ENCODE results near the gene EDAR.

EDAR gene

GRCh38 chr2:108911807-108912628, 77.0 kb downstream of the EDAR start:
- DNase-seq (ENCODE audit: extremely low read depth in 1 of 2, low read depth in 1 of 2), result no peak

GRCh38 chr2:108911401-108911800, 77.6 kb downstream of the EDAR start:
- no peak for DNase-seq (ENCODE audit: extremely low read depth in 1 of 2, low read depth in 1 of 2)

- DNase-seq (ENCODE audit: extremely low read depth in 1 of 2, low read depth in 1 of 2), result no peak
These were observed 78.3 kb downstream of the EDAR start for GRCh38 chr2:108910541-108911396.

GRCh38 chr2:108910011-108910431, 79.0 kb downstream of the EDAR start:
- no peak for DNase-seq (ENCODE audit: extremely low read depth in 1 of 2, low read depth in 1 of 2)

GRCh38 chr2:108909275-108909823, 79.7 kb downstream of the EDAR start:
- no peak for DNase-seq (ENCODE audit: extremely low read depth in 1 of 2, low read depth in 1 of 2)

GRCh38 chr2:108908713-108909070, 80.3 kb downstream of the EDAR start:
- no peak for DNase-seq (ENCODE audit: extremely low read depth in 1 of 2, low read depth in 1 of 2)

- no peak for DNase-seq (ENCODE audit: extremely low read depth in 1 of 2, low read depth in 1 of 2)
These were observed 81.0 kb downstream of the EDAR start for GRCh38 chr2:108907822-108908712.

- no peak for DNase-seq (ENCODE audit: extremely low read depth in 1 of 2, low read depth in 1 of 2)
These were observed 82.5 kb downstream of the EDAR start for GRCh38 chr2:108906403-108907077.

GRCh38 chr2:108905906-108906305, 83.1 kb downstream of the EDAR start:
- no peak for DNase-seq (ENCODE audit: extremely low read depth in 1 of 2, low read depth in 1 of 2)

- DNase-seq (ENCODE audit: extremely low read depth in 1 of 2, low read depth in 1 of 2), result no peak
These were observed 83.8 kb downstream of the EDAR start for GRCh38 chr2:108905176-108905575.

GRCh38 chr2:108904680-108905079, 84.3 kb downstream of the EDAR start:
- no peak for DNase-seq (ENCODE audit: extremely low read depth in 1 of 2, low read depth in 1 of 2)

- DNase-seq (ENCODE audit: extremely low read depth in 1 of 2, low read depth in 1 of 2), result no peak
These were observed 90.5 kb downstream of the EDAR start for GRCh38 chr2:108898315-108899082.

- DNase-seq (ENCODE audit: extremely low read depth in 1 of 2, low read depth in 1 of 2), result no peak
These were observed 92.3 kb downstream of the EDAR start for GRCh38 chr2:108896741-108897140.

- DNase-seq (ENCODE audit: extremely low read depth in 1 of 2, low read depth in 1 of 2), result no peak
These were observed 93.8 kb downstream of the EDAR start for GRCh38 chr2:108895188-108895587.

- DNase-seq (ENCODE audit: extremely low read depth in 1 of 2, low read depth in 1 of 2), result no peak
These were observed 94.3 kb downstream of the EDAR start for GRCh38 chr2:108894766-108895165.

- no peak for DNase-seq (ENCODE audit: extremely low read depth in 1 of 2, low read depth in 1 of 2)
These were observed 95.7 kb downstream of the EDAR start for GRCh38 chr2:108893277-108893676.

GRCh38 chr2:108889907-108890306, 99.1 kb downstream of the EDAR start:
- no peak for DNase-seq (ENCODE audit: extremely low read depth in 1 of 2, low read depth in 1 of 2)

GRCh38 chr2:108884619-108885018, 104.4 kb downstream of the EDAR start:
- DNase-seq (ENCODE audit: extremely low read depth in 1 of 2, low read depth in 1 of 2), result no peak

- no peak for DNase-seq (ENCODE audit: extremely low read depth in 1 of 2, low read depth in 1 of 2)
These were observed 110.7 kb downstream of the EDAR start for GRCh38 chr2:108878276-108878675.
